GM10266 (cell line): ENCODE results near the gene GIMAP1.

ENCODE experiments used
- DNase-seq: peaks from one replicate; pipeline ENCODE4 v3.0.0; 2012; ENCODE audit errors: extremely low spot score
- TF ChIP-seq, protein P1 (sequence below): IDR thresholded peaks from 2 replicates; pipeline ENCODE4 v1.5.1; 2012; ENCODE audit warnings: mild to moderate bottlenecking, low read depth; ENCODE audit not compliant: control insufficient read depth, insufficient read depth; ENCODE audit errors: missing control alignments

The GIMAP1 gene

DNA sequence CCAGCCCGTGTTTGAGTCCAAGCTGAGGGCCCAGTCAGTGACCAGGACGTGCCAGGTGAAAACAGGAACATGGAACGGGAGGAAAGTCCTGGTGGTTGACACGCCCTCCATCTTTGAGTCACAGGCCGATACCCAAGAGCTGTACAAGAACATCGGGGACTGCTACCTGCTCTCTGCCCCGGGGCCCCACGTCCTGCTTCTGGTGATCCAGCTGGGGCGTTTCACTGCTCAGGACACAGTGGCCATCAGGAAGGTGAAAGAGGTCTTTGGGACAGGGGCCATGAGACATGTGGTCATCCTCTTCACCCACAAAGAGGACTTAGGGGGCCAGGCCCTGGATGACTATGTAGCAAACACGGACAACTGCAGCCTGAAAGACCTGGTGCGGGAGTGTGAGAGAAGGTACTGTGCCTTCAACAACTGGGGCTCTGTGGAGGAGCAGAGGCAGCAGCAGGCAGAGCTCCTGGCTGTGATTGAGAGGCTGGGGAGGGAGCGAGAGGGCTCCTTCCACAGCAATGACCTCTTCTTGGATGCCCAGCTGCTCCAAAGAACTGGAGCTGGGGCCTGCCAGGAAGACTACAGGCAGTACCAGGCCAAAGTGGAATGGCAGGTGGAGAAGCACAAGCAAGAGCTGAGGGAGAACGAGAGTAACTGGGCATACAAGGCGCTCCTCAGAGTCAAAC lies 26.0 kb downstream of the GIMAP1 start:
- DNase-seq = no peak
- TF ChIP-seq, protein P1, sequence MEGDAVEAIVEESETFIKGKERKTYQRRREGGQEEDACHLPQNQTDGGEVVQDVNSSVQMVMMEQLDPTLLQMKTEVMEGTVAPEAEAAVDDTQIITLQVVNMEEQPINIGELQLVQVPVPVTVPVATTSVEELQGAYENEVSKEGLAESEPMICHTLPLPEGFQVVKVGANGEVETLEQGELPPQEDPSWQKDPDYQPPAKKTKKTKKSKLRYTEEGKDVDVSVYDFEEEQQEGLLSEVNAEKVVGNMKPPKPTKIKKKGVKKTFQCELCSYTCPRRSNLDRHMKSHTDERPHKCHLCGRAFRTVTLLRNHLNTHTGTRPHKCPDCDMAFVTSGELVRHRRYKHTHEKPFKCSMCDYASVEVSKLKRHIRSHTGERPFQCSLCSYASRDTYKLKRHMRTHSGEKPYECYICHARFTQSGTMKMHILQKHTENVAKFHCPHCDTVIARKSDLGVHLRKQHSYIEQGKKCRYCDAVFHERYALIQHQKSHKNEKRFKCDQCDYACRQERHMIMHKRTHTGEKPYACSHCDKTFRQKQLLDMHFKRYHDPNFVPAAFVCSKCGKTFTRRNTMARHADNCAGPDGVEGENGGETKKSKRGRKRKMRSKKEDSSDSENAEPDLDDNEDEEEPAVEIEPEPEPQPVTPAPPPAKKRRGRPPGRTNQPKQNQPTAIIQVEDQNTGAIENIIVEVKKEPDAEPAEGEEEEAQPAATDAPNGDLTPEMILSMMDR = no peak

DNA sequence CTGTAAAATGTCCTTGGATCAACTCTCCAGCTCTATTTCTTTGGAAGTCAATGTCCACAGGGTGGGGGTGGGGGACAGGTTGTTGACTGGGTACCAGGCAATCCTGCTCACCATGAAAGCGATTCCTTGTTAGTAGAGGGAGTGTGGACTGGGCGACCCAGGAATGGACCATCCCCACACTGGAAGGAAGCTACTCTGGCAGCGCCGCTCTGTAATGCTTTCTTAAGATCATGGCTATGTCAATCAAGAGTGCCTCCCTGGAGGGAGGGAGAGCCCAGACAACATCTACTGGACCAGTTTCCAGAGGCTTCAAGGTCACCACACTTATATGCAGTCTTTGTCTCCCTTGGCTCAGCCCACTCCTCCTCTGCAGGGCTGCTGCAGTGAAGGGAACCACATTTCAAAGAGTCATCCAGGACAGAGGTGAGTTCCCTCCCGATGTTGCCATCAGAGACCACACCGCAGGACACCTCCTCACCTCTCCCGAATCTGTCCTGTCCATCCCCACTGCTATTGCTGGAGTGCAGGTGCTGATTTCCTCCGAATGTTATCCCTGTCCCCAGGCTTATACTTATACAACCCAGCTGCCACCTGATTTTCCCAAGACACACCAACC lies 27.7 kb downstream of the GIMAP1 start:
- TF ChIP-seq, protein P1 = no peak
- DNase-seq = no peak

DNA sequence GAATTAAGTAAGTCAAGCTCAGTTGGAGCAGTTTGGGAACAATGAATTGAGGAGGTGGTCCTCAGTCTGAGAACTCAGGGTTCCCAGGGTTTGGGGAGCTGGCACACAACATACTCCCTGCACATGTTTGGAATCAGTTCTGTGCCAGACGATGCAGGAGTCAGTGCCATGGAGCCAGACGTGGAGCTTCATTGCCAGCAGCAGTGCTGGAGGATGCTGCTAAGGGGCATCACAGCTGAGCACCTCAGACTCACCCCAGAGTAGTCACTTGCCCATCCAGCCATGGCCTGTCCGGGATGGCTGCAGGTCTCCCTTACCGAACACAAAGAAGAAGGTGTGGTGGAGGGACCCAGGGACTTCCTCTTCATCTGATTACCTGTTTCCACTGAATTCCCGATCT lies 28.7 kb downstream of the GIMAP1 start:
- TF ChIP-seq, protein P1 = no peak
- DNase-seq = no peak

DNA sequence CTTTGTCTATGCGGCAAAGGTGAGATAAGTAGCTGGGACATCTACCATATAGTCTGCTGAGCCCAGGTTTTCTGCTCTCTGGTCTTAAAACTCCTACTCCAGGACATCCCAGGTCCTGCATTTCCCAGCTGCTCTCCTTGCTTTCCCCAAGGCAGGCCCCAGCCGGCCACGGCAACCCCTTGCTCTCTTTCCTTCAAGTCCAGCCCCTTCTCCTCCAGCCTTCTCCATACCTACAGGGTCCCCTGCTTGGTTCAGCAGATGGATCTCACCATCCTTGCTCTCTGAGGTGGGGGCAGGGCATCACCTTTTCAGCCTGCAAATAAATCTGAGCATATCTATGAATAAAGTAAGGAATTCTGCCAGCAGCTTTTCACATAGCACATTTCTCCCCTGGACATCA lies 29.5 kb downstream of the GIMAP1 start:
- DNase-seq = no peak
- TF ChIP-seq, protein P1 = no peak

DNA sequence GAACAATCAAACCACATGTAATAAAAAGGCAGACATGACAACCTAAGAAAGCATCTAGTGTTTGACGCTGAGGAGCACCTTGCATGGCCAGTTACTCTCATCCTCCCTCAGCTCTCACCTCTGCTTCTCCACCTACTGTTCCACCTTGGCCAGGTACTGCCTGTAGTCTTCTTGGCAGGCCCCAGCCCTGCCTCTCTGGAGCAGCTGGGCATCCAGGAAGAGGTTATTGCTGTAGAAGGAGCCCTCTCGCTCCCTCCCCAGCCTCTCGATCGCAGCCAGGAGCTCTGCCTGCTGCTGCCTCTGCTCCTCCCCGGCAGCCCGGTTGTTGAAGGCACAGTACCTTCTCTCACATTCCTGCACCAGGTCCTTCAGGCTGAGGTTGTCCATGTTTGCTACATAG lies 30.5 kb downstream of the GIMAP1 start:
- TF ChIP-seq, protein P1 = no peak
- DNase-seq = no peak

DNA sequence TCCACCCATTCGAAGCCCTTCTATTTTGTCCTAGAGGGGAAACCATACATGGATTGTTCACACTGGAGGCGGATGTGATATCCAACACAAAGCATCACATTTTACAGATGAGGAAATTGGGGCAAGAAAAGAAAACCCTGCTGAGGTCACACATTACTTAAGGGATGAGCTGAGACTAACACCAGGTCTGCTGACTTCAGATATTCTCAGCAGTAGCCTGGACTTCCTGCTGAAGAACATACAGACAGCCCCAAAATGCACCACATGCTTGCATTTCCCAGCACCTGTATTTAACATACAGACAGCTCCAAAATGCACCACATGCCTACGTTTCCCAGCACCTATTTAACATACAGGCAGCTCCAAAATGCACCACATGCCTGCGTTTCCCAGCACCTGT lies 32.0 kb downstream of the GIMAP1 start:
- TF ChIP-seq, protein P1 = no peak
- DNase-seq = no peak

DNA sequence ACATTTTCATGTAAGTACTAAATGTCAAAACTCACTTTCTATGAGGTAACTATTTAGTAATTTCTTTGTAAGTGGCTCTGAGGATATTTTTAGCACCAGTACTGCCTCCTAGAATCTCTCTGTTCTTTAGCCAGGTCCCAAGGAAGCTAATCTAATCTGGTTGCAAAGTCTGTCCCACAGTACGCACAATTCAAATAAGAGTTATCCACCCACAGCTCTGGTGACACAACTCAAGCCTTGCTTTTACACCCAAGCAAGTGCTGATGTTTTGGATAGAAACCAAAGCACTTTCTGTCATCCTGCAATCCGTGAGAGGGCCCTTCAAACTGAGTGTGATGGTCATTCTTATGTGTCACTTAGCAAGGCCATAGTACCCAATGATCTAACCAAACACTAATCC lies 35.3 kb downstream of the GIMAP1 start:
- TF ChIP-seq, protein P1 = no peak
- no peak for DNase-seq
